Ishikawa (cell line): ENCODE results near the gene KIRREL3.

Experiments used
- CEBPB ChIP-seq: IDR thresholded peaks from 2 replicates; pipeline ENCODE4 v1.6.1; 2012
- CREB1 ChIP-seq: IDR thresholded peaks from 2 replicates; pipeline ENCODE4 v1.6.1; 2012; ENCODE audit warnings: low read depth
- EGR1 ChIP-seq: IDR thresholded peaks from 2 replicates; pipeline ENCODE4 v1.6.1; 2012
- EP300 ChIP-seq: IDR thresholded peaks from 2 replicates; pipeline ENCODE4 v1.6.1; 2012; ENCODE audit warnings: borderline replicate concordance
- FOXM1 ChIP-seq: IDR thresholded peaks from 2 replicates; pipeline ENCODE4 v1.6.1; 2012; ENCODE audit warnings: low read depth, borderline replicate concordance
- MAX ChIP-seq: IDR thresholded peaks from 2 replicates; pipeline ENCODE4 v1.6.1; 2012
- NFIC ChIP-seq: IDR thresholded peaks from 2 replicates; pipeline ENCODE4 v1.6.1; 2012
- RAD21 ChIP-seq: IDR thresholded peaks from 2 replicates; pipeline ENCODE4 v1.6.1; 2012; ENCODE audit warnings: low read depth
- REST ChIP-seq: IDR thresholded peaks from 2 replicates; pipeline ENCODE4 v1.6.1; 2012; ENCODE audit warnings: low read depth, mild to moderate bottlenecking
- TAF1 ChIP-seq: IDR thresholded peaks from 2 replicates; pipeline ENCODE4 v1.6.1; 2012; ENCODE audit warnings: low read depth, mild to moderate bottlenecking
- TCF12 ChIP-seq: IDR thresholded peaks from 2 replicates; pipeline ENCODE4 v1.6.1; 2012; ENCODE audit warnings: low read depth
- TEAD4 ChIP-seq: IDR thresholded peaks from 2 replicates; pipeline ENCODE4 v1.6.1; 2012
- USF1 ChIP-seq: IDR thresholded peaks from 2 replicates; pipeline ENCODE4 v1.6.1; 2012
- YY1 ChIP-seq: IDR thresholded peaks from 2 replicates; pipeline ENCODE4 v1.6.1; 2012; ENCODE audit warnings: low read depth
- ZBTB7A ChIP-seq: IDR thresholded peaks from 2 replicates; pipeline ENCODE4 v1.6.1; 2012; ENCODE audit warnings: low read depth

Gene KIRREL3

GRCh38 chr11:126398296-126398695 lies 602.3 kb downstream of the KIRREL3 start:
- no peak for TF ChIP-seq FOXM1
- no peak for TF ChIP-seq EP300
- no peak for TF ChIP-seq USF1
- no peak for TF ChIP-seq TCF12
- no peak for TF ChIP-seq REST
- TF ChIP-seq CEBPB = no peak
- no peak for TF ChIP-seq TEAD4
- no peak for TF ChIP-seq EGR1
- TF ChIP-seq MAX = no peak
- no peak for TF ChIP-seq RAD21
- TF ChIP-seq TAF1 = no peak
- TF ChIP-seq NFIC = no peak
- no peak for TF ChIP-seq YY1
- TF ChIP-seq ZBTB7A = no peak
- no peak for TF ChIP-seq CREB1

GRCh38 chr11:126396965-126397364 lies 603.6 kb downstream of the KIRREL3 start:
- no peak for TF ChIP-seq REST
- no peak for TF ChIP-seq YY1
- TF ChIP-seq USF1 = no peak
- no peak for TF ChIP-seq TCF12
- no peak for TF ChIP-seq TEAD4
- no peak for TF ChIP-seq NFIC
- no peak for TF ChIP-seq MAX
- no peak for TF ChIP-seq FOXM1
- TF ChIP-seq TAF1 = no peak
- TF ChIP-seq CEBPB = no peak
- no peak for TF ChIP-seq CREB1
- TF ChIP-seq RAD21 = no peak
- no peak for TF ChIP-seq ZBTB7A
- TF ChIP-seq EGR1 = no peak
- no peak for TF ChIP-seq EP300

- TF ChIP-seq MAX = no peak
- TF ChIP-seq CEBPB = no peak
- no peak for TF ChIP-seq NFIC
- TF ChIP-seq USF1 = no peak
- no peak for TF ChIP-seq FOXM1
- no peak for TF ChIP-seq TAF1
- TF ChIP-seq TCF12 = no peak
- no peak for TF ChIP-seq TEAD4
- TF ChIP-seq YY1 = no peak
Measured at GRCh38 chr11:126394036-126394435, 606.5 kb downstream of the KIRREL3 start.

- no peak for TF ChIP-seq CREB1
- no peak for TF ChIP-seq NFIC
- no peak for TF ChIP-seq MAX
- no peak for TF ChIP-seq TEAD4
Measured at GRCh38 chr11:126393143-126393542, 607.4 kb downstream of the KIRREL3 start.

GRCh38 chr11:126392633-126393013 lies 607.9 kb downstream of the KIRREL3 start:
- TF ChIP-seq EP300 (no peak), TEAD4 (no peak), REST (no peak), EGR1 (no peak), YY1 (no peak), TCF12 (no peak)
